ENCODE measurements around the gene KRTAP10-5.
"Not testable (repeated sequence)": the region's sequence is repeated elsewhere in the genome, so short reads cannot be mapped to it uniquely, and the experiment has no call there.

Gene KRTAP10-5

DNA sequence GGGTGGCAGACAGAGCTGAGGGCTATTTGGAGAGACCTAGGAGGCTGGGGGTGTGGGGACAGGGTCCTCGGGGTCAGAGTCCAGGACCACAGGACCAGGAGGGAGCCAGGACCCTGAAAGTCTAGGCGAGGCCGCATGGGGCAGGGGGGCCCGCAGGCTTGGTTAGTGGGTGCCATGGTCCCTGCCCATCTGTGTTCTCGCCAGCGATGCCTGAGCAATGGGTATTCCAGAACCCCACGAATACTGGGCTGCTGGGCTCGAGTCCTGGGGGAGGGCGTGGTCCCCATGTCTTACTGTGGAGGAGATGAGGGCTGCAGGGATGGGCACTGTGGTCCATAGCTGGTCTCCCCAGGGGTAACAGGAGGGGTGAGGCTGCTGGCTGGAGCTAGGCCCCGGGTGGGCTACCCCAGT, 9.9 kb upstream of the KRTAP10-5 start:
- DNase-seq: no peak

GRCh38 chr21:44589586-44590305, 9.3 kb upstream of the KRTAP10-5 start:
- DNase-seq: no peak

GRCh38 chr21:44589094-44589493, 8.7 kb upstream of the KRTAP10-5 start:
- no peak for DNase-seq

DNA sequence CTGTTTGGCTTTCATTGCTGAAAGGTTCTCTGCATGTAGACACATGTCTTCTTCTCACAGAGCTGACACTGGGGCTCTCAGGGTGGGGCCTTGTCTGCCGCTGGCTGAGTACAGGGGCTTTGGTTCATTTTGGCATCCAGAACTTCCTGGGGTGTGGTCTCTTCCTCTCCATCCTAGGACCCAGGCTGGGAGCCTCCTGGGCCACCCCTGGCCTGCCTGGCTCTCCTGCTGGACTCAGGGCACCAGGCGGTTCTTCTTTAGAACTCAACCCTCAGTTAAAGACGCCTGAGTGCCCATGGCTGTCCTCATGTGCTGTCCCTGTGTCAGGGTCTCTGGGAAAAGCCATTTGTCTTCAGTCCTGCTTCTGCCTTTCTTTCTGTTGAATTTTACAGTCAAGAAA, 5.5 kb upstream of the KRTAP10-5 start:
- no peak for DNase-seq

DNA sequence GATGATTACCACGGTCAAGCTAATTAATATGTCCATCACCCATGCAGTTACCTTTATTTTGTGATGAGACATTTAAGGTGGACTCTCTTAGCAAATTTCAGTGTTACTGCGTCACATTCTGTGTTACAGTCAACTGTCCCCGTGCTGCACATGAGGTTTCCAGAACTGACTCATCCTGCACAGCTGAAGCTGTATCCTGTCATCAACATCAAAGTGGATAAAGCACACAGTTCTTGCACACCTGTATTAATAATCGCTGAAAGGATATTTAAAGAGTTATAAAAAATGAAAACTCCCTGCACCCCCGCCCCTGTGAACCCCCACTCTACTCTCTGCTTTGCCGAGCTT, 3.4 kb upstream of the KRTAP10-5 start:
- DNase-seq: no peak

DNA sequence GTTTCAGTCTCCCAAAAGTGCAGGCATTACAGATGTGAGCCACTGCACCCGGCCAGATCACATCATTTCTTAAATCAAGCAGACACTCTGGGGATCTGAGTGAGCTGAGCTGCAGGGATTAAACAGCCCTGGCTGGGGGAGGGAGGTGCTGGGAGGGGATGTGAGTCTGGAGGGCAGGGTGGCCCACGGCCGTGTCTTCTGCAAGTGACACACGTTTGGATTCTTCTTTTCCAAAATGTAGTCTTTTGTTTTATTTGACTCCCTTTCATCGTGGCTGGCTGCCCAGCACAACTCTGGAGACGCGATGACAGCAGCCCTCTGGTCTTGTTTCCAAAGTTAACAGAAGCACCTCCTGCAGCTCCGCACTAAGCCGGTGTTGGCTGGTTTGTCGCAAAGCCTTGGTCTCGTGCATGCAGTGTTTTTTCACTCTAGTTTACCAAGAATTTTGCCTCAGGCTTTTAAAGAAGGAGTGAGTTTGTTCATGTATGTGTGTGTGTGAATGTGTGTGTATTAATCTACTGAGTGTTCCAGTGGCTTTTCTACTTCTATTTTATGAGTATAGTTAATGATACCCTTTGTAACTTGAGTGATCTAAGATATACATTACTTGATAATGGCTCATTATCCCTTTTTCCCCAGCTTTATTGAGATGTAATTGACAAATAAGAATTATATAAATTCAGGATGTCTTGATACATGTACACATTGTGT, 2.8 kb upstream of the KRTAP10-5 start:
- DNase-seq: no peak

- DNase-seq: no peak
Measured at GRCh38 chr21:44582055-44582454, 1.7 kb upstream of the KRTAP10-5 start.

GRCh38 chr21:44581158-44581557, 754 bp upstream of the KRTAP10-5 start:
- DNase-seq: no peak

GRCh38 chr21:44579833-44580144, 615 bp downstream of the KRTAP10-5 start:
- no peak for DNase-seq

- DNase-seq: no peak
Measured at GRCh38 chr21:44579056-44579832, 1.2 kb downstream of the KRTAP10-5 start.

GRCh38 chr21:44578371-44579055, 1.9 kb downstream of the KRTAP10-5 start:
- no peak for DNase-seq

DNA sequence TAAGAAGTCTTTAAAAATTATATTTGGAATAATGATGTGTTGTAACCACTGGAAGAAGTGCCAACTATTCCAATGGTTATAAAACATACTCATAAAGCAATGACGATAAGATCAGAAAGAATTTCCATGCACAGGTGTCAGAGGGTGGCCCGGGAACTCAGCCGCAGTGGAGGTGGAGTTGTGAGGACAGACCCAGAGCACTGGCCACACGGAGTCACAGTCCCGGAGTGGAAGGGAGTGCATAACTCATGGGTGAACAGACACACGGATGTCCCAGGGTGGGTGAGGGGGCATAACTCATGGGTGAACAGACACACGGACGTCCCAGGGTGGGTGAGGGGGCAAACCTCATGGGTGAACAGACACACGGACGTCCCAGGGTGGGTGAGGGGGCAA, 4.4 kb downstream of the KRTAP10-5 start:
- DNase-seq: no peak

GRCh38 chr21:44575307-44576024, 4.9 kb downstream of the KRTAP10-5 start:
- no peak for DNase-seq

- no peak for DNase-seq
Measured at GRCh38 chr21:44574457-44575306, 5.7 kb downstream of the KRTAP10-5 start.

GRCh38 chr21:44573630-44574456, 6.6 kb downstream of the KRTAP10-5 start, which contains the start of gene KRTAP10-4:
TSS of gene KRTAP10-4 (plus strand) at chr21:44573729. CDS start at chr21:44573759, 30 bp downstream.
- not testable (repeated sequence) for DNase-seq

GRCh38 chr21:44572959-44573583, 7.3 kb downstream of the KRTAP10-5 start:
- no peak for DNase-seq

- no peak for DNase-seq
Measured at GRCh38 chr21:44571844-44572782, 8.3 kb downstream of the KRTAP10-5 start.

GRCh38 chr21:44571296-44571695, 9.1 kb downstream of the KRTAP10-5 start:
- no peak for DNase-seq

Data from Kasumi-1 (cell line).